Esophagus (tissue), 2 donors: ENCODE results near the gene FNTB. TPM values are rescaled to one million over a fixed set of nuclear protein-coding genes. Genes with fewer than 3 reads are reported as not detected.

ENCODE experiments used
- H3K27ac ChIP-seq, 2 donors: one replicate each; pipeline ENCODE4 v1.5.1; 2013; ENCODE audit warnings: low read depth in 2 of 2, mild to moderate bottlenecking in 2 of 2, inconsistent platforms in 1 of 2, low read length in 1 of 2, moderate library complexity in 1 of 2
- H3K27me3 ChIP-seq, 2 donors: one replicate each; pipeline ENCODE4 v1.6.1; 2013; ENCODE audit warnings: low read length in 2 of 2, control low read depth in 1 of 2, mild to moderate bottlenecking in 1 of 2; ENCODE audit not compliant: insufficient read depth in 2 of 2, control insufficient read depth in 1 of 2
- H3K36me3 ChIP-seq, 2 donors: one replicate each; pipeline ENCODE4 v1.6.1; 2013; ENCODE audit warnings: low read length in 1 of 2; ENCODE audit not compliant: control insufficient read depth in 2 of 2, insufficient read depth in 2 of 2
- H3K4me1 ChIP-seq, 2 donors: one replicate each; pipeline ENCODE4 v1.6.1; 2013; ENCODE audit warnings: low read length in 1 of 2; ENCODE audit not compliant: control insufficient read depth in 2 of 2, insufficient read depth in 2 of 2
- H3K4me3 ChIP-seq, 2 donors: one replicate each; pipeline ENCODE4 v1.5.1; 2013; ENCODE audit warnings: low read length in 2 of 2, mild to moderate bottlenecking in 2 of 2, low read depth in 1 of 2, moderate library complexity in 1 of 2
- H3K9me3 ChIP-seq, 2 donors: one replicate each; pipeline ENCODE4 v1.6.1; 2013; ENCODE audit warnings: mild to moderate bottlenecking in 2 of 2, low read depth in 1 of 2, low read length in 1 of 2, moderate library complexity in 1 of 2; ENCODE audit not compliant: control insufficient read depth in 2 of 2, insufficient read depth in 1 of 2
- WGBS, 2 donors: extraction: QIAGEN DNeasy Blood & Tissue Kit; methylation state at CpG; one replicate each; pipeline ENCODE4 v1.1.7; 2013; 5-methylcytosine and 5-hydroxymethylcytosine counted together
- polyA plus RNA-seq, 2 donors: library from polyadenylated mRNA; stranded (reverse); fragments of 200-250 nt; gene quantifications; one replicate each; pipeline ENCODE4 v1.2.3, GENCODE V29; 2013
- donor health status: healthy with polysubstance abuse.
- donor health status: Bipolar disorder and iron deficiency.

FNTB gene
- polyA plus RNA-seq, 2 donors, result 13.3 to 14.6 TPM

DNA sequence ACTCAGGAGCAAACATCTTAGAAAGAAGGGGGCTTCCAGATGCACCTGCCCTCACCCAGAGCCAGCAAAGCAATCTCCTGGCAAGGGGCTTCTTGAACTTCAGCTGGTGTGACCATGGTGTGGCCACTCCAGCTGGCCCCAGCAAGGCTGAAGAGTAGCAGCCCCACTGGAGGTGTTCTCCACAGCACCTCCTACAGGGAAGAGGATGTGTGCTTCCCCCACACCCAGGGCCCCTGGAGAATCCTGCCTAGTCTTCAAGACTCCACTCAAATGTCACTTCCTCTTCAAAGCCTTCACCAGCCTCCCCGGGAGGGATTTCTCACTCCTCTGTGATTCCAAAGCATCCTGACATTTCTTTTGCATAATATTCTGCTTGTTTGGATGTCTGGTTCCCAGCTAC, 23.1 kb upstream of the FNTB start:
- Histone ChIP-seq H3K36me3 (no peaks in the 10 kb centered on the region), H3K27ac (no peak overlapping the region), H3K4me1 (peaks cover 5 to 20% of the 10 kb centered on the region in 2 donors), H3K27me3 (no peaks in the 10 kb centered on the region), H3K9me3 (no peaks in the 10 kb centered on the region), H3K4me3 (no peak overlapping the region)
- WGBS, 2 donors, result 64 to 69% methylated on average over 1 of the region's 1 CpG

GRCh38 chr14:64965356-64966000, 21.2 kb upstream of the FNTB start:
- WGBS, 2 donors, result 88% methylated on average over 14 to 15 of the region's 15 CpGs
- peaks cover 3 to 9% of the 10 kb centered on the region in 2 donors for H3K4me1 ChIP-seq
- H3K36me3 ChIP-seq, result no peaks in the 10 kb centered on the region

GRCh38 chr14:64966976-64967375, 19.7 kb upstream of the FNTB start:
- H3K27ac ChIP-seq, result peak overlapping the region in 1 of 2 donors; percentile 24
- 60 to 85% methylated on average over 2 of the region's 2 CpGs for WGBS, 2 donors

More at GRCh38 chr14:64965356-64966000, 21.2 kb upstream of the FNTB start:
- no peak overlapping the region for H3K4me3 ChIP-seq
- H3K9me3 ChIP-seq, result no peaks in the 10 kb centered on the region
- H3K27me3 ChIP-seq, result no peaks in the 10 kb centered on the region
- H3K27ac ChIP-seq, result no peak overlapping the region

DNA sequence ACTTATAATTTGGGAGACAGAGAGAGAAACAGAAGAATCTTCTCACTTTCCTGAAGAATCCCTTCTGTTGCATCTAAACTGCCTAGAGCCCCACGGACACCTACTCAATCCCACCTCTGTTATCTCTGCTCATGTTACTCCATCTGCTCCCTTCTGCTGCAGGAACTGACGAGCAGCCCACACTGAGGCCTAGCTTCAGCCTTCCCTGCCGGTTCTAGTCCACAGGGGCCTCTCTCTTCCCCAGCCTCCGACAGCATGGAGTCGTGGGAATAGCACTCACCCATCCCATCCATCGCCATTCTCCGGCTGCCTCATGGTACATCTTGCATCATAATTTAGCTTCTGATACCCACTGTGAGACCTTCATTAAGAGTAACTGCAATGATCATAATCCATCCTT, 18.5 kb upstream of the FNTB start:
- WGBS, 2 donors, result 91 to 93% methylated on average over 7 of the region's 7 CpGs
- Histone ChIP-seq H3K36me3 (no peaks in the 10 kb centered on the region), H3K9me3 (no peaks in the 10 kb centered on the region)

More at GRCh38 chr14:64966976-64967375, 19.7 kb upstream of the FNTB start:
- no peaks in the 10 kb centered on the region for H3K27me3 ChIP-seq
- H3K4me1 ChIP-seq, result peaks cover 4 to 5% of the 10 kb centered on the region in 2 donors
- H3K9me3 ChIP-seq, result no peaks in the 10 kb centered on the region
- H3K36me3 ChIP-seq, result no peaks in the 10 kb centered on the region
- no peak overlapping the region for H3K4me3 ChIP-seq

DNA sequence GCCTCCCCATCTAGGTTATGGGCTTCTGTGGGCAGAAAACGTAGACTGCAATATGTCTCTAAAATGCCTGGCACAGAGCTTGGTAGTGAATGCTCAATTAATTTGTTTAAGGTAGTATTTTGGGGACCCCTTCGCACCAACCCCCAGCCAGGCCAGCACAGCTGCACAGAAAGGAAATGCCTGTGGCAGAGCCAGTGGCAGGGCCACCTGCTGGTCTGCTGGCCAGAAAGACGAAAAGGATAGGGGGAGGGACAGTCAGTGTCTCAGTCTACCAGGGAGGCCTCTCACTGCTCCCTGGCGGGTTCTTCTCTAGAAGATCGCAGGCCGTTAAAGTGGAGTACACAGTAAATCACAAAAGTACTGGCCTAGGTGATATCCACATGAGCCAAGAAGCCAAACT, 18.0 kb upstream of the FNTB start:
- Histone ChIP-seq H3K36me3 (no peaks in the 10 kb centered on the region), H3K27ac (no peak overlapping the region), H3K4me3 (no peak overlapping the region), H3K27me3 (no peaks in the 10 kb centered on the region), H3K4me1 (peaks cover 4 to 5% of the 10 kb centered on the region in 2 donors), H3K9me3 (no peaks in the 10 kb centered on the region)
- WGBS, 2 donors, result 84% methylated on average over 6 of the region's 6 CpGs

More for the DNA sequence above, 18.5 kb upstream of the FNTB start:
- H3K4me3 ChIP-seq, result no peak overlapping the region
- H3K27me3 ChIP-seq, result no peaks in the 10 kb centered on the region
- peaks cover 4 to 5% of the 10 kb centered on the region in 2 donors for H3K4me1 ChIP-seq
- H3K27ac ChIP-seq, result no peak overlapping the region

- Histone ChIP-seq H3K4me3 (no peak overlapping the region), H3K36me3 (no peaks in the 10 kb centered on the region), H3K9me3 (no peaks in the 10 kb centered on the region), H3K27me3 (no peaks in the 10 kb centered on the region), H3K4me1 (peaks cover 4 to 5% of the 10 kb centered on the region in 2 donors), H3K27ac (no peak overlapping the region)
- 80 to 84% methylated on average over 3 of the region's 3 CpGs for WGBS, 2 donors
Observed at GRCh38 chr14:64970041-64970440, 16.7 kb upstream of the FNTB start.

DNA sequence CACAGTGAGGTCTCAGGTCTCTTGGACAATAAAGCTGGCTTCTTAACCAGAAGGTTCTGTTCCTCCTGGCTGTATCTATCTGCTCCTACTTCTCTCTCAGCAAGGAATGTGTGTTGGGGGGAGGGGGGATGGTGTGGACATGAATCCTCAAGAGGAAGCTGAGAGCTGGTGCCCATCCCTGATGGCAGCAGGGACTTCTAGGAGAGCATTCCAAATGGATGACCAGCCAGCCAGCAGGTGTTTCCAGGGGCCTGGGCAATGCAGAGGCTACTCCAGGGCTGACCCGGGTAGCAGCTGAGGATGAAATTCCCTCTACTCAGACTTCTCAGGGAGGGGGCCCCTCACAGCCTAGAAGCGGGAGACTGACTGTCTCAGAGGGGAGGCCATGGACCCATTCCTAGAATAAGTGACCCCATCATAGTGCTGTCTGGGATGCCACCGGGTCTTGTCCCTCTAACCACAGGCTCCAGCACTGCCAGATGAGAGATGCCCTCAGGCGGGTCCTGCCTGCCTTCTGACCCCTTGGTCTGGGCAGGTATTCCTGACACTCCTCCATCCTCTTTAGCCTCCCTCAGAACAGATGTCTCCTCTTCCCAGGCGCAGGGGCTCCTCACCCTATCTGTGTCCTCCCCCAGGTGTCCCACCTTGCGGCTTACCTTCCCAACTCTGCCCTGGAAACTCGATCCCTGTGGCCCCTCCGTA, 15.8 kb upstream of the FNTB start:
- Histone ChIP-seq H3K36me3 (no peaks in the 10 kb centered on the region), H3K4me1 (peaks cover 4 to 5% of the 10 kb centered on the region in 2 donors), H3K9me3 (no peaks in the 10 kb centered on the region), H3K4me3 (peak overlapping the region; percentile 49 to 90), H3K27me3 (no peaks in the 10 kb centered on the region), H3K27ac (no peak overlapping the region)
- 61 to 63% methylated on average over 8 of the region's 8 CpGs for WGBS, 2 donors

- Histone ChIP-seq H3K27me3 (no peaks in the 10 kb centered on the region), H3K9me3 (no peaks in the 10 kb centered on the region), H3K4me3 (peak overlapping the region; percentile 49 to 90), H3K4me1 (peaks cover 4 to 5% of the 10 kb centered on the region in 2 donors), H3K36me3 (no peaks in the 10 kb centered on the region), H3K27ac (no peak overlapping the region)
- WGBS, 2 donors, result 4 to 5% methylated on average over 28 to 31 of the region's 31 CpGs
Observed at GRCh38 chr14:64971491-64971942, 15.2 kb upstream of the FNTB start.

GRCh38 chr14:64971943-64972791, 14.5 kb upstream of the FNTB start, which contains the start of gene RAB15:
Gene RAB15 (minus strand): TSS chr14:64972336. CDS start chr14:64972076, 260 bp downstream.
- WGBS, 2 donors, result 0 to 1% methylated on average over 65 to 91 of the region's 96 CpGs
- Histone ChIP-seq H3K4me3 (peak within 1 kb of the TSS; percentile 49 to 90), H3K4me1 (peaks cover 4 to 5% of the 10 kb centered on the region in 2 donors), H3K27me3 (no peaks in the 10 kb centered on the region), H3K36me3 (no peaks in the 10 kb centered on the region), H3K27ac (peak within 1 kb of the TSS in 1 of 2 donors; percentile 26), H3K9me3 (no peaks in the 10 kb centered on the region)
